HCT116 (cell line): ENCODE results near the gene BNIP5. TPM values are rescaled to one million over a fixed set of nuclear protein-coding genes. Genes with fewer than 3 reads are reported as not detected.
A peak's percentile ranks its signal among the peaks of the same experiment; 100 is the strongest.

ENCODE experiments used
- ATAC-seq: fragments of 200-7000 bp; cut with Tn5 transposase; 2 replicates; pipeline ENCODE4 v1.9.1; 2020; ENCODE audit warnings: mild to moderate bottlenecking, moderate library complexity
- BruUV-seq: library from RNA; stranded (reverse); fragments of 400-500 nt; replicated peaks from 2 replicates; lab custom pipeline; 2021; lab: Mats Ljungman, UMichigan
- CTCF ChIA-PET: fragments of 300-600 bp; sonication (Branson Sonifier 250); formaldehyde crosslinking; loops from one replicate; lab custom pipeline; 2021; ENCODE audit warnings: antibody characterized with exemption; lab: Charles Lee
- POLR2A ChIA-PET: fragments of 300-600, 350-600 bp; sonication (Branson Sonifier 250); formaldehyde crosslinking; loops from one replicate; lab custom pipeline; 2021; ENCODE audit warnings: antibody characterized with exemption; lab: Charles Lee
- RAD21 ChIA-PET, 2 experiments: fragments of 300-600 bp; sonication (Branson Sonifier 250); formaldehyde crosslinking; loops; one replicate each; lab custom pipeline; 2023; ENCODE audit warnings: low total read pairs in 2 of 2; ENCODE audit not compliant: uncharacterized antibody in 2 of 2, unreplicated experiment in 2 of 2, low non-redundant PET in 1 of 2; lab: Charles Lee
- DNase-seq: peaks from one replicate; pipeline ENCODE4 v3.0.0-alpha.2; 2010; ENCODE audit warnings: low read depth, low spot score
- H2AFZ ChIP-seq: fragments of 200-600 bp; shearing (Covaris generic), sonication (generic); 2 replicates; pipeline ENCODE4 v1.6.1; 2017; ENCODE audit warnings: low read depth, mixed run types, mixed read lengths, antibody characterized with exemption, low read length; ENCODE audit not compliant: poor library complexity, severe bottlenecking
- H3K27ac ChIP-seq: 2 replicates; pipeline ENCODE4 v1.5.1; 2012; ENCODE audit warnings: low read depth, low read length
- H3K27me3 ChIP-seq: fragments of 200-600 bp; sonication (generic); 2 replicates; pipeline ENCODE4 v1.6.1; 2016; ENCODE audit warnings: mixed run types, low read length, mixed read lengths; ENCODE audit not compliant: insufficient read depth
- H3K36me3 ChIP-seq, 2 experiments: fragments of 200-500 bp in 1 of 2; fragments of 200-600 bp in 1 of 2; sonication (Bioruptor generic) in 1 of 2; sonication (generic) in 1 of 2; 2 replicates each; pipeline versions ENCODE4 v1.5.1 to v1.6.1; 2014 to 2016; ENCODE audit warnings: low read length in 2 of 2, inconsistent platforms in 1 of 2, mixed read lengths in 1 of 2, mixed run types in 1 of 2; ENCODE audit not compliant: insufficient read depth in 2 of 2, control insufficient read depth in 1 of 2
- H3K4me1 ChIP-seq, 2 experiments: fragments of 200-600 bp in 1 of 2; sonication (generic) in 1 of 2; 2 replicates each; pipeline versions ENCODE4 v1.5.1 to v1.6.1; 2012 to 2017; ENCODE audit warnings: low read length in 2 of 2, inconsistent platforms in 1 of 2, mild to moderate bottlenecking in 1 of 2, mixed read lengths in 1 of 2, mixed run types in 1 of 2, moderate library complexity in 1 of 2; ENCODE audit not compliant: insufficient read depth in 2 of 2, control insufficient read depth in 1 of 2
- H3K4me2 ChIP-seq: fragments of 200-600 bp; sonication (generic); 2 replicates; pipeline ENCODE4 v1.6.1; 2017; ENCODE audit warnings: mixed run types, low read length, mixed read lengths
- H3K4me3 ChIP-seq, 2 experiments: fragments of 200-600 bp in 1 of 2; sonication (generic) in 1 of 2; replicated peaks in 1 of 2; 2 replicates each; pipeline ENCODE4 v1.5.1; 2011 to 2016; ENCODE audit warnings: low read length in 2 of 2, control low read depth in 1 of 2, low read depth in 1 of 2, mild to moderate bottlenecking in 1 of 2, mixed read lengths in 1 of 2, mixed run types in 1 of 2
- H3K79me2 ChIP-seq: fragments of 200-600 bp; sonication (generic); 2 replicates; pipeline ENCODE4 v1.6.1; 2017; ENCODE audit warnings: mild to moderate bottlenecking, mixed run types, low read length, moderate library complexity, mixed read lengths; ENCODE audit not compliant: insufficient read depth
- H3K9ac ChIP-seq: fragments of 200-600 bp; sonication (generic); 2 replicates; pipeline ENCODE4 v1.6.1; 2016; ENCODE audit warnings: low read length, mixed read lengths
- H3K9me2 ChIP-seq: fragments of 200-600 bp; sonication (generic), shearing (Covaris generic); 2 replicates; pipeline ENCODE4 v1.6.1; 2017; ENCODE audit warnings: mixed run types, mild to moderate bottlenecking, moderate library complexity; ENCODE audit not compliant: insufficient read depth
- H3K9me3 ChIP-seq, 2 experiments: fragments of 200-500 bp in 1 of 2; fragments of 200-600 bp in 1 of 2; sonication (Bioruptor generic) in 1 of 2; sonication (generic) in 1 of 2; 2 replicates each; pipeline ENCODE4 v1.6.1; 2014 to 2017; ENCODE audit warnings: low read length in 2 of 2, mixed read lengths in 2 of 2, inconsistent platforms in 1 of 2, low read depth in 1 of 2, mild to moderate bottlenecking in 1 of 2, mixed run types in 1 of 2, moderate library complexity in 1 of 2; ENCODE audit not compliant: control insufficient read depth in 1 of 2, insufficient read depth in 1 of 2
- H4K20me1 ChIP-seq: fragments of 200-600 bp; sonication (generic), shearing (Covaris generic); 2 replicates; pipeline ENCODE4 v1.6.1; 2017; ENCODE audit warnings: mixed run types, mild to moderate bottlenecking, moderate library complexity; ENCODE audit not compliant: insufficient read depth
- EGR1 ChIP-seq: IDR thresholded peaks from 2 replicates; pipeline ENCODE4 v1.6.1; 2012; ENCODE audit warnings: low read depth
- FOSL1 ChIP-seq: IDR thresholded peaks from 2 replicates; pipeline ENCODE4 v1.6.1; 2012; ENCODE audit warnings: low read depth
- JUND ChIP-seq: IDR thresholded peaks from 2 replicates; pipeline ENCODE4 v1.6.1; 2012
- POLR2AphosphoS5 ChIP-seq: IDR thresholded peaks from 2 replicates; pipeline ENCODE4 v1.6.1; 2011; ENCODE audit warnings: mild to moderate bottlenecking, low read depth, low read length, moderate library complexity
- SRF ChIP-seq: IDR thresholded peaks from 2 replicates; pipeline ENCODE4 v1.6.1; 2012; ENCODE audit warnings: low read depth
- TCF7L2 ChIP-seq: IDR thresholded peaks from 2 replicates; pipeline ENCODE4 v1.7.0; 2011; ENCODE audit warnings: borderline replicate concordance, inconsistent platforms; ENCODE audit not compliant: insufficient read depth, insufficient read length; ENCODE audit errors: extremely low read depth
- ZFX ChIP-seq: fragments of 450-650 bp; IDR thresholded peaks from 2 replicates; pipeline ENCODE4 v1.6.1; 2017
- ZNF274 ChIP-seq: fragments of 200-500 bp; sonication (Bioruptor generic); IDR thresholded peaks from 2 replicates; pipeline ENCODE4 v1.6.1; 2014; ENCODE audit warnings: mild to moderate bottlenecking, low read depth, low read length, inconsistent platforms
- intact Hi-C: fragments of 100-400 bp; cut with micrococcal nuclease; formaldehyde crosslinking; loops from 2 replicates; pipeline ENCODE4 v1.10.0; 2022
- total RNA-seq: library from RNA; stranded (reverse); gene quantifications from one replicate; pipeline ENCODE4 v1.2.1, GENCODE V29; 2021; ENCODE audit not compliant: unreplicated experiment
- TF ChIP-seq, protein P1 (sequence below): IDR thresholded peaks from 2 replicates; pipeline ENCODE4 v1.6.1; 2012
- TF ChIP-seq, protein P2 (sequence below): IDR thresholded peaks from 2 replicates; pipeline ENCODE4 v1.6.1; 2012; ENCODE audit warnings: low read depth

The BNIP5 gene
- total RNA-seq, 1 experiment from 2014 or later: not detected

DNA sequence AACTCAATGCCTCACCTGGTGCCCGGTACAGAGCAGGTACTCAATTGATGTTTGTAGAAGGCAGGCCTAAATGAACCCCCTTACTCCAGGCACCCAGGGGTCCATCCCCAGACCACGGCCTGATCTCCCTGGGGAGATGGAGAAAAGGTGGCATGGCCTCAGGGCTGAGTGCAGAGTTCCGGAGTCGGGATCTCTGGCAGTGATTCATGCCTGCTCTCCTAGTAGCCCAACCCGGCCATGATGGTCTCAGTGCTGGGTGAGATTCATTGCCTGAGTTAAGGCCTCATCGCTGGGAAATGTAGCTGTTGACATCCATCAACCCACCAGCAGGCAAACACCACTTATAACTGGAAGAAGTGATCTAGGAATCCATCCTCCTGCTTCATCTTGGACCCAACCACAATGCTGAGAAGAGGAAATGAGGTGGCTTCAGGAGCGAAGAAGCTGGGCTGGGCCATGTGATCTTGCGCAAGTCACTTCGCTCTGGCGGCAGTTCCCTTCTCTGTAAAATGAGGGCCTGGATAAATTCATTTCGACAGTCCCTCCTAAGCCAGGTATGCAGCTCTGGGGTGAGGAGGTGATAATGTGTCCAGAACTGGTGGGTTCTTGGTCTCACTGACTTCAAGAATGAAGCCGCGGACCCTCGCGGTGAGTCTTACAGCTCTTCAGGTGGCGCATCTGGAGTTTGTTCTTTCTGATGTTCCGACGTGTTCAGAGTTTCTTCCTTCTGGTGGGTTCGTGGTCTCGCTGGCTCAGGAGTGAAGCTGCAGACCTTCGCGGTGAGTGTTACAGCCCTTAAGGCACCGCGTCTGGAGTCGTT is 26.1 kb upstream of the BNIP5 start:
- TSS peak; percentile 85 for BruUV-seq

More for the DNA sequence above, 26.1 kb upstream of the BNIP5 start:
- no peaks in the 10 kb centered on the region for H4K20me1 ChIP-seq
- H3K9me3 ChIP-seq: no peaks in the 10 kb centered on the region
- H3K4me1 ChIP-seq: peaks cover 0 to 4% of the 10 kb centered on the region in 2 experiments; a peak in 1 of 4 replicates
- no peaks in the 10 kb centered on the region for H3K27me3 ChIP-seq
- no peak for TF ChIP-seq ZNF274
- no peak for TF ChIP-seq POLR2AphosphoS5
- no peak for TF ChIP-seq EGR1
- TF ChIP-seq TCF7L2: no peak
- no peak for TF ChIP-seq FOSL1
- TF ChIP-seq, protein P1, sequence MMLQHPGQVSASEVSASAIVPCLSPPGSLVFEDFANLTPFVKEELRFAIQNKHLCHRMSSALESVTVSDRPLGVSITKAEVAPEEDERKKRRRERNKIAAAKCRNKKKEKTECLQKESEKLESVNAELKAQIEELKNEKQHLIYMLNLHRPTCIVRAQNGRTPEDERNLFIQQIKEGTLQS: no peak
- TF ChIP-seq JUND: no peak
- TF ChIP-seq ZFX: no peak
- no peak for TF ChIP-seq SRF
- TF ChIP-seq, protein P2, sequence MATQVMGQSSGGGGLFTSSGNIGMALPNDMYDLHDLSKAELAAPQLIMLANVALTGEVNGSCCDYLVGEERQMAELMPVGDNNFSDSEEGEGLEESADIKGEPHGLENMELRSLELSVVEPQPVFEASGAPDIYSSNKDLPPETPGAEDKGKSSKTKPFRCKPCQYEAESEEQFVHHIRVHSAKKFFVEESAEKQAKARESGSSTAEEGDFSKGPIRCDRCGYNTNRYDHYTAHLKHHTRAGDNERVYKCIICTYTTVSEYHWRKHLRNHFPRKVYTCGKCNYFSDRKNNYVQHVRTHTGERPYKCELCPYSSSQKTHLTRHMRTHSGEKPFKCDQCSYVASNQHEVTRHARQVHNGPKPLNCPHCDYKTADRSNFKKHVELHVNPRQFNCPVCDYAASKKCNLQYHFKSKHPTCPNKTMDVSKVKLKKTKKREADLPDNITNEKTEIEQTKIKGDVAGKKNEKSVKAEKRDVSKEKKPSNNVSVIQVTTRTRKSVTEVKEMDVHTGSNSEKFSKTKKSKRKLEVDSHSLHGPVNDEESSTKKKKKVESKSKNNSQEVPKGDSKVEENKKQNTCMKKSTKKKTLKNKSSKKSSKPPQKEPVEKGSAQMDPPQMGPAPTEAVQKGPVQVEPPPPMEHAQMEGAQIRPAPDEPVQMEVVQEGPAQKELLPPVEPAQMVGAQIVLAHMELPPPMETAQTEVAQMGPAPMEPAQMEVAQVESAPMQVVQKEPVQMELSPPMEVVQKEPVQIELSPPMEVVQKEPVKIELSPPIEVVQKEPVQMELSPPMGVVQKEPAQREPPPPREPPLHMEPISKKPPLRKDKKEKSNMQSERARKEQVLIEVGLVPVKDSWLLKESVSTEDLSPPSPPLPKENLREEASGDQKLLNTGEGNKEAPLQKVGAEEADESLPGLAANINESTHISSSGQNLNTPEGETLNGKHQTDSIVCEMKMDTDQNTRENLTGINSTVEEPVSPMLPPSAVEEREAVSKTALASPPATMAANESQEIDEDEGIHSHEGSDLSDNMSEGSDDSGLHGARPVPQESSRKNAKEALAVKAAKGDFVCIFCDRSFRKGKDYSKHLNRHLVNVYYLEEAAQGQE: no peak
- ChIA-PET CTCF (interaction anchor here (1.2 kb wide), 1 partner anchor 239 kb away, joined by 3 read pairs; no protein-coding TSS in a partner anchor), RAD21 (interaction anchor here in 1 of 2 experiments (0.9 kb wide), 1 partner anchor 12 kb away, joined by 4 read pairs; no protein-coding TSS in a partner anchor), POLR2A (no interaction called here)
- no peaks in the 10 kb centered on the region for H3K36me3 ChIP-seq
- no peak overlapping the region for H3K9ac ChIP-seq
- H3K9me2 ChIP-seq: no peaks in the 10 kb centered on the region
- no peaks in the 10 kb centered on the region for H3K79me2 ChIP-seq
- H2AFZ ChIP-seq: no peak overlapping the region
- intact Hi-C loops: no loop called here
- H3K27ac ChIP-seq: no peak overlapping the region
- no peak for DNase-seq
- no peak overlapping the region for H3K4me3 ChIP-seq
- ATAC-seq: no peak
- no peak overlapping the region for H3K4me2 ChIP-seq
